ENCODE data around the gene PADI1.

The PADI1 gene

GRCh38 chr1:17246971-17247370 is 42.0 kb downstream of the PADI1 start:
- no peak for DNase-seq (ENCODE audit: extremely low spot score)
- POLR2A ChIA-PET, result no interaction called here
- TF ChIP-seq CTBP1 (IDR thresholded peaks at IDR 0.05; ENCODE audit: borderline replicate concordance) (no peak), NFRKB (IDR thresholded peaks at IDR 0.05) (no peak), FOXM1 (IDR thresholded peaks at IDR 0.05; ENCODE audit: borderline replicate concordance) (no peak), HDGF (IDR thresholded peaks at IDR 0.05; ENCODE audit: borderline replicate concordance) (no peak), SUZ12 (IDR thresholded peaks at IDR 0.05) (no peak), SP1 (IDR thresholded peaks at IDR 0.05) (no peak), PKNOX1 (IDR thresholded peaks at IDR 0.05) (no peak), ARNT (IDR thresholded peaks at IDR 0.05) (no peak), TARDBP (IDR thresholded peaks at IDR 0.05) (no peak)
- CTCF ChIA-PET, result no interaction called here

DNA sequence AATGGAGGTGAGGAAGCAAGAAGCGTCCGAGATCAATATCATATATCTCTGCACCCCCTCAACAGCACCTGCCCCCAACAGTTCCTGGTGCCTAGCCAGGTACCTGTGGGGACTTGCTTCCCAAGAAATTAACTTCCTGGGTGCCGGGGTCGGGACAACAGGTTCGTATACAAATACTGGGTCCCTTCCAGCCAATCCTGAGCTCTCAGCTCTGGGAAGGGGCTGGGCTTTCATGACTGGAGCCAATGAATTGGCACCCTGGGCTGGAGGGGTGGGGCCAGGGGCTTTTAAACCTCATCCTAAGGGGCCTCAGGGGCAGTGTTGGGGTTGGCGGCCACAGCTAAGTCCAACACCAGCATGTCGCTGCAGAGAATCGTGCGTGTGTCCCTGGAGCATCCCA is 43.9 kb downstream of the PADI1 start, which contains the start of gene PADI3:
TSS of gene PADI3 (plus strand) at position 318 of the 400 bp plus-strand sequence. CDS start at position 358, 40 bp downstream.
- POLR2A ChIA-PET, result interaction anchor here (0.6 kb wide), 1 partner anchor 9 kb away, joined by 3 read pairs; no protein-coding TSS in a partner anchor
- TF ChIP-seq LEF1 (IDR thresholded peaks at IDR 0.05; ENCODE audit: borderline replicate concordance) (no peak), FOXM1 (IDR thresholded peaks at IDR 0.05; ENCODE audit: borderline replicate concordance) (no peak), ARNT (IDR thresholded peaks at IDR 0.05) (no peak), BHLHE40 (IDR thresholded peaks at IDR 0.05; ENCODE audit: borderline replicate concordance) (no peak), NFRKB (IDR thresholded peaks at IDR 0.05) (no peak), L3MBTL2 (conservative IDR thresholded peaks at IDR 0.05) (no peak), TARDBP (IDR thresholded peaks at IDR 0.05) (no peak), SP1 (IDR thresholded peaks at IDR 0.05) (no peak), CTBP1 (IDR thresholded peaks at IDR 0.05; ENCODE audit: borderline replicate concordance) (no peak), ZNF384 (IDR thresholded peaks at IDR 0.05) (no peak), ELF4 (IDR thresholded peaks at IDR 0.05) (no peak), FOXA1 (IDR thresholded peaks at IDR 0.05) (no peak), SUZ12 (IDR thresholded peaks at IDR 0.05) (no peak), HDGF (IDR thresholded peaks at IDR 0.05; ENCODE audit: borderline replicate concordance) (no peak), FOXK2 (IDR thresholded peaks at IDR 0.05) (no peak), PKNOX1 (IDR thresholded peaks at IDR 0.05) (no peak)
- CTCF ChIA-PET, result interaction anchor here (0.5 kb wide), 1 partner anchor 127 kb away, joined by 3 read pairs; no protein-coding TSS in a partner anchor
- DNase-seq (ENCODE audit: extremely low spot score), result no peak

DNA sequence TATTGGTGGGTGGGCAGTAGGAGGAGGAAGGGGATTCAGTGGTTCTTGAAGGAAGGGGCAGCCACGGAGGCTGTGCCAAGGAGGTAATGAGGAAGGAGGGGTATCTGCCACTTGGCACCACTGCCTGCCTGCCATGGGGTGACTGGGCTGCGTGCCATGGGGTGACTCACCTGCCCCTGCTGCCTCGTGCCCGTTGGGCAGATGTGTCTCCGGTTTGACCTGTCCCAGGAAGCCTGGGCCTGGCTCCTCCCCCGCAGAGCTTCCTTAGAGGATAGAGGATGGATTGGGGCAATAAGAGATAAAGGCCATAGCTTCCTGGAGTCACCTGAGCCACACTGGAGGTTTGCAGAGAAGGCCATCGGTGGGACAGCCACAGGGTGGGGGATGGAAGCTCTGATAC is 45.7 kb downstream of the PADI1 start:
- DNase-seq (ENCODE audit: extremely low spot score), result no peak
- POLR2A ChIA-PET, result no interaction called here
- TF ChIP-seq FOXM1 (IDR thresholded peaks at IDR 0.05; ENCODE audit: borderline replicate concordance) (no peak), FOXK2 (IDR thresholded peaks at IDR 0.05) (no peak), FOXA1 (IDR thresholded peaks at IDR 0.05) (no peak), NFRKB (IDR thresholded peaks at IDR 0.05) (no peak), PKNOX1 (IDR thresholded peaks at IDR 0.05) (no peak), TARDBP (IDR thresholded peaks at IDR 0.05) (no peak), BHLHE40 (IDR thresholded peaks at IDR 0.05; ENCODE audit: borderline replicate concordance) (no peak), L3MBTL2 (conservative IDR thresholded peaks at IDR 0.05) (no peak), ARNT (IDR thresholded peaks at IDR 0.05) (no peak), SUZ12 (IDR thresholded peaks at IDR 0.05) (no peak), ZNF384 (IDR thresholded peaks at IDR 0.05) (no peak), LEF1 (IDR thresholded peaks at IDR 0.05; ENCODE audit: borderline replicate concordance) (no peak)
- CTCF ChIA-PET, result no interaction called here

DNA sequence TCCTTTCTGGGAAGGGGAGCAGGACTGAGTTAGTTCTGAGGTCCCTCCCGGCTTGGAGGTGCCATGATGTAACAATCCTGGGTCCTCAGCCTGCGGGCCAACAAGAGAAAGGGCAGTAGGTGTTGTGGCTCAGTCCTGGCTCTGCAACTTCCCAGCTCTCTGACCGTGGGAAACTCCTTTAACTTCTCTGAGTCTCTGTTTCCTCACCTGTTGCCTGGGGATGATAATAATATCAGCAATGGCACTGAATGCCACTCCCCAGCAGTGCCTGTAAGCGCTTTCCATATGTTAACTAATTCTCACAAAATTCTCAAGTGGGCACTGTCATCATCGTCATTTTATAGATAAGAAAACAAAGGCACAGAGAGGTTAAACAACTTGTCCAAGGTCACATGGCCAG is 46.3 kb downstream of the PADI1 start:
- ChIA-PET POLR2A (no interaction called here), CTCF (no interaction called here)
- no peak for TF ChIP-seq ZNF384 (IDR thresholded peaks at IDR 0.05)
- no peak for TF ChIP-seq L3MBTL2 (conservative IDR thresholded peaks at IDR 0.05)
- TF ChIP-seq FOXM1 (IDR thresholded peaks at IDR 0.05; ENCODE audit: borderline replicate concordance), result no peak
- no peak for TF ChIP-seq LEF1 (IDR thresholded peaks at IDR 0.05; ENCODE audit: borderline replicate concordance)
- TF ChIP-seq PKNOX1 (IDR thresholded peaks at IDR 0.05), result no peak
- TF ChIP-seq FOXK2 (IDR thresholded peaks at IDR 0.05), result no peak
- TF ChIP-seq TARDBP (IDR thresholded peaks at IDR 0.05), result no peak
- no peak for TF ChIP-seq HDGF (IDR thresholded peaks at IDR 0.05; ENCODE audit: borderline replicate concordance)
- DNase-seq (ENCODE audit: extremely low spot score), result no peak

DNA sequence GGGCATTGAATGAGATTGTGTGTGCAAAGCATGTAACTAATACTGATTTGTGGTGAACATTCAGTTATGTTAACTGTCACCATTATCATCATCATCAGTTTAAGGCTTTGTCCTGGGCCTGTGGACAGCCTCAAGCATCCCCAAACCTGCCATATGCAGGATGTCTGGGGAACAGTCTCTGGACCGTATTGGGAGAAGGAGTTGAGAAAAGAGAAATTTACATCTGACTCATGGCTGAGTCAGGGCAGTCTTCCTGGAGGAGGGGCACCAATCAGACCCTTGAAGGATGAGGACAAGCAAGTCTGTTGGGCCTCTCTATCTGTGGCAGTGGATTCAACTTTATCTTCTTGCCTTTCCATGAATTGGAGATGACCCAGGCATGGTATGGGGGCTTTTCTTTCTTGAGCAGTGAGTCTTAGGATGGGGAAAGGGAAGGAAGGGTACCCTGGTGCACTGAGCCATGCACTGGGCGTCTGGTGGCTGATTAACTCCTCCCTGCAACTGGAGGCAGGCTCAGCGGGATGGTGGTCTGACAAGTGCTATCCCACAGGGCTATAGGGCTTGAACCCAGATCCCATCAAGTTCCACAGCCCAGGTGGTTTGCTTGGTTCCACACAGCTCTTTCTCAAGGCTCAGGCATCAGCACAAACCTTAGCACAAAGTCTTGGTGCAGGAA is 46.9 kb downstream of the PADI1 start:
- TF ChIP-seq L3MBTL2 (conservative IDR thresholded peaks at IDR 0.05) (no peak), TARDBP (IDR thresholded peaks at IDR 0.05) (no peak)
- CTCF ChIA-PET, result interaction anchor here (0.6 kb wide), 1 partner anchor 177 kb away, joined by 3 read pairs; no protein-coding TSS in a partner anchor

GRCh38 chr1:17255336-17255735 is 50.4 kb downstream of the PADI1 start:
- POLR2A ChIA-PET, result no interaction called here
- CTCF ChIA-PET, result interaction anchor here (0.7 kb wide), 1 partner anchor 19 kb away, joined by 3 read pairs; no protein-coding TSS in a partner anchor
- TF ChIP-seq LEF1 (IDR thresholded peaks at IDR 0.05; ENCODE audit: borderline replicate concordance), result no peak
- no peak for TF ChIP-seq FOXA1 (IDR thresholded peaks at IDR 0.05)
- TF ChIP-seq NFRKB (IDR thresholded peaks at IDR 0.05), result no peak
- no peak for TF ChIP-seq CTBP1 (IDR thresholded peaks at IDR 0.05; ENCODE audit: borderline replicate concordance)
- DNase-seq (ENCODE audit: extremely low spot score), result no peak

More for the DNA sequence above, 46.9 kb downstream of the PADI1 start:
- POLR2A ChIA-PET, result no interaction called here
- DNase-seq (ENCODE audit: extremely low spot score), result no peak
